SK-N-MC (cell line): Measurements from ENCODE around the gene TMOD1.

Experiments used
- EZH2 ChIP-seq: fragments of 200-600 bp; sonication (generic); IDR thresholded peaks from one replicate; pipeline ENCODE4 v1.6.1; 2017; ENCODE audit warnings: antibody characterized with exemption
- FOXP2 ChIP-seq: optimal IDR thresholded peaks from 2 replicates; pipeline ENCODE3; 2011; ENCODE audit warnings: mild to moderate bottlenecking, moderate library complexity; ENCODE audit not compliant: insufficient read depth; ENCODE audit errors: extremely low read length, control extremely low read depth
- POLR2AphosphoS5 ChIP-seq: IDR thresholded peaks from 2 replicates; pipeline ENCODE4 v1.6.1; 2012; ENCODE audit warnings: mild to moderate bottlenecking, low read depth, low read length, borderline replicate concordance

DNA sequence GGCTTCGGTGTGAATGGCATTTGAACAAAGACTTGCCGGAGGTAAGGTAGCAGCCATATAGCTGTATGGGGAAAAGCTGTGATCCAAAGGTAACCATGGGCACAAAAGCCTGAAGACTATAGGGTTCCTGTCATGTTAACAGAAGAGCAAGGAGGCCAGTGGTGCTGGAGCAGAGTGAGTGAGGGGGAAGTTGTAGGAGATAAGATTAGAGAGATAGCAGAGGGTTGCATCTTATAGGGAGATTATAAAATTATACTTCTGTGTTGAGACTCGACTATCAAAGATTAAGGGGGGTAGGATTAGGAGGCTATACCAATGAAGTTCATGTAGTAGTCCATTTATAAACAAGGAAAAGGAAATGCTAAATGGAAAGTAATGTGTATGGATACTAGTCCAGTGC lies 135.4 kb downstream of the TMOD1 start:
- TF ChIP-seq POLR2AphosphoS5 (no peak), EZH2 (no peak), FOXP2 (no peak)
